ENCODE results near the gene CHRDL2. TPM values are rescaled to one million over a fixed set of nuclear protein-coding genes. Genes with fewer than 3 reads are reported as not detected.

CHRDL2 gene
- total RNA-seq, 1 experiment from 2014 or later, result not detected

- Histone ChIP-seq H3K9me3 (replicated peaks) (no peaks in the 10 kb centered on the region), H3K4me3 (no peak overlapping the region), H3K27me3 (no peaks in the 10 kb centered on the region), H3K36me3 (no peaks in the 10 kb centered on the region), H3K27ac (peak overlapping the region; percentile 42), H3K4me1 (peaks cover 18% of the 10 kb centered on the region)
- DNase-seq, result peak; percentile 57 to 69
These were observed 39.5 kb downstream of the CHRDL2 start for GRCh38 chr11:74691755-74692154.

GRCh38 chr11:74689666-74690065, 41.6 kb downstream of the CHRDL2 start:
- DNase-seq, result no peak
- H3K27ac ChIP-seq, result no peak overlapping the region

GRCh38 chr11:74687237-74688023, 43.8 kb downstream of the CHRDL2 start:
- no peak overlapping the region for H3K4me3 ChIP-seq
- H3K27me3 ChIP-seq, result no peaks in the 10 kb centered on the region
- H3K9me3 ChIP-seq (replicated peaks), result no peaks in the 10 kb centered on the region
- DNase-seq, result no peak
- no peaks in the 10 kb centered on the region for H3K36me3 ChIP-seq
- no peak overlapping the region for H3K27ac ChIP-seq
- peaks cover 18% of the 10 kb centered on the region for H3K4me1 ChIP-seq

More at GRCh38 chr11:74689666-74690065, 41.6 kb downstream of the CHRDL2 start:
- H3K36me3 ChIP-seq, result no peaks in the 10 kb centered on the region
- H3K27me3 ChIP-seq, result no peaks in the 10 kb centered on the region
- H3K4me3 ChIP-seq, result no peak overlapping the region
- H3K4me1 ChIP-seq, result peaks cover 18% of the 10 kb centered on the region
- no peaks in the 10 kb centered on the region for H3K9me3 ChIP-seq (replicated peaks)

DNA sequence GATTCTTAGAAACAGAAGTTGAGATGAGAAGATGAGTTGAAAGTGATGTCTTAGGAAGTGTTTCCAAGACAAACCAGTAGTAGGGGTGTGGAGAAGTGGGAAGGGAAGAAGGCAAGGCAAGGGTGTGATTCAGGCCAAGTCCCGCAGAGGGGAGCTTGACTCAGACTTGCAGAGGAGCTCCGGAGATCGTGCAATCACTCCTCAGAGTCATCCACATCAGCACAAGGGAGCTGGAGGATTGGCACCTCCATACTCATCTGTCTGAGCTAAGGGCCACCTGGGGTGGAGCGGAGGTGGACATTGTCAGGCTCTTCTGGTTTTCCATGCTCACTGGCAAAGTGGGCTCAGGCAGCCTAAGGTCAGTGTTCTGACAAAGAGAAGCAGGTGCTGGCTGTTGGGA, 44.4 kb downstream of the CHRDL2 start:
- no peak for DNase-seq

GRCh38 chr11:74685905-74686304, 45.3 kb downstream of the CHRDL2 start:
- Histone ChIP-seq H3K27me3 (no peaks in the 10 kb centered on the region), H3K9me3 (replicated peaks) (no peaks in the 10 kb centered on the region), H3K27ac (no peak overlapping the region), H3K4me3 (no peak overlapping the region), H3K36me3 (no peaks in the 10 kb centered on the region), H3K4me1 (peaks cover 5% of the 10 kb centered on the region; the same call in 1 of the 2 replicates)
- no peak for DNase-seq

More for the DNA sequence above, 44.4 kb downstream of the CHRDL2 start:
- H3K27ac ChIP-seq, result no peak overlapping the region
- H3K4me1 ChIP-seq, result peaks cover 13% of the 10 kb centered on the region
- H3K36me3 ChIP-seq, result no peaks in the 10 kb centered on the region
- no peaks in the 10 kb centered on the region for H3K9me3 ChIP-seq (replicated peaks)
- no peak overlapping the region for H3K4me3 ChIP-seq
- H3K27me3 ChIP-seq, result no peaks in the 10 kb centered on the region

DNA sequence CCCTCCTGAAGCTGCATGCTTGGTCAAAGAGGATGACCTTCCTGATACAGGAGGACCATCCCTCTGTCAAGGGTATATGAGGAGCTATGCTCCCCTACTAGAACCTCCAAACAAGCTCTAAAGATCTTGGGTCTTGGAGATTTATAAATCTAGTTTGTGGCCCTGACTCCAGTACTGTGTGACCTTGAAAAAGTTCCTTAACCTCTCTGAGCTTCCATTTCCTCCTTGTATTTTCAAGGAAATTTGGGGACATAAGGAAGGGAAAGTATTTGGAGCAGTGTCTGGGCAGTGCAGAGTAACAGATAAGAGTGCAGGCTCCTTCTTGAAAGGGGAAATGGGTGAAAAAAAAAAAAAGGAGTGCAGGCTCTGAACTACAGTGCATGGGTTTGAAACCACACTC, 45.9 kb downstream of the CHRDL2 start:
- H3K9me3 ChIP-seq (replicated peaks), result no peaks in the 10 kb centered on the region
- H3K4me3 ChIP-seq, result no peak overlapping the region
- H3K27ac ChIP-seq, result no peak overlapping the region
- no peaks in the 10 kb centered on the region for H3K36me3 ChIP-seq
- no peak for DNase-seq
- H3K4me1 ChIP-seq, result peaks cover 5% of the 10 kb centered on the region; the same call in 1 of the 2 replicates
- no peaks in the 10 kb centered on the region for H3K27me3 ChIP-seq

- Histone ChIP-seq H3K27me3 (no peaks in the 10 kb centered on the region), H3K36me3 (no peaks in the 10 kb centered on the region), H3K4me1 (peaks cover 5% of the 10 kb centered on the region; the same call in 1 of the 2 replicates), H3K9me3 (replicated peaks) (no peaks in the 10 kb centered on the region), H3K4me3 (no peak overlapping the region), H3K27ac (no peak overlapping the region)
- DNase-seq, result no peak
These were observed 46.6 kb downstream of the CHRDL2 start for GRCh38 chr11:74684661-74685060.

GRCh38 chr11:74683941-74684481, 47.2 kb downstream of the CHRDL2 start:
- Histone ChIP-seq H3K4me1 (peaks cover 5% of the 10 kb centered on the region; the same call in 1 of the 2 replicates), H3K4me3 (no peak overlapping the region), H3K36me3 (no peaks in the 10 kb centered on the region), H3K27ac (no peak overlapping the region), H3K9me3 (replicated peaks) (no peaks in the 10 kb centered on the region), H3K27me3 (no peaks in the 10 kb centered on the region)
- DNase-seq, result no peak

GRCh38 chr11:74683279-74683871, 47.9 kb downstream of the CHRDL2 start:
- Histone ChIP-seq H3K4me1 (peaks cover 5% of the 10 kb centered on the region; the same call in 1 of the 2 replicates), H3K27ac (no peak overlapping the region), H3K27me3 (no peaks in the 10 kb centered on the region), H3K9me3 (replicated peaks) (no peaks in the 10 kb centered on the region), H3K4me3 (no peak overlapping the region), H3K36me3 (no peaks in the 10 kb centered on the region)
- no peak for DNase-seq

DNA sequence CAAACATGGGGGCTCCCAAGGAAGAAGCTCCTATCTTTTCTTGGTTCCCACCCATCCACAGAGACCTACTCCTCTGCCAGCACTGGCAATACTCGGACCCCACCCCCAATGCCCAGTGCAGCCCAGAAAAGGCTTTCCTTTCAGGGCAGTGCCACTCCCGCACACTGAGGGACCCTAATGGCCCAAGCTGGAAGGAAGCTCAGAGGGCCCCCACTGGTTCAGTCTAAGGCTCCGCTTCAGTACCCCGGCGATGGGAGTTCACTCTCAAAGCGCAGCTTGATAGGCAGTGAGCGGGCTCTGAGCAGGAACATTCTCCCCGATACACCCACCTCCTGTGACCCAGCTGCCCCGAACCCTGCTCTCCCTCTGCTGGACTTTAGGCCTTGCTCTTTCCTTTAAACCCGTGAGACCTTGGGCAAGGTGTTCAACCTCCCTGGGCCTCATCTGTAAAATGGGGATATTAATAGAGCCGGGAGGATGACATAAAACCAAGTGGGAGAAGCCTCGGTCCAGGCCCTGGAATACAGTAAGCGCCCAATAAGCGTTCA, 48.4 kb downstream of the CHRDL2 start:
- DNase-seq, result no peak
- Histone ChIP-seq H3K4me3 (no peak overlapping the region), H3K4me1 (peaks cover 8% of the 10 kb centered on the region; the same call in 1 of the 2 replicates), H3K9me3 (replicated peaks) (no peaks in the 10 kb centered on the region), H3K36me3 (no peaks in the 10 kb centered on the region), H3K27ac (no peak overlapping the region), H3K27me3 (no peaks in the 10 kb centered on the region)

- no peak for DNase-seq
- Histone ChIP-seq H3K4me1 (peaks cover 10% of the 10 kb centered on the region), H3K36me3 (no peaks in the 10 kb centered on the region), H3K27ac (no peak overlapping the region), H3K27me3 (no peaks in the 10 kb centered on the region), H3K4me3 (no peak overlapping the region), H3K9me3 (replicated peaks) (no peaks in the 10 kb centered on the region)
These were observed 49.3 kb downstream of the CHRDL2 start for GRCh38 chr11:74681686-74682651.

DNA sequence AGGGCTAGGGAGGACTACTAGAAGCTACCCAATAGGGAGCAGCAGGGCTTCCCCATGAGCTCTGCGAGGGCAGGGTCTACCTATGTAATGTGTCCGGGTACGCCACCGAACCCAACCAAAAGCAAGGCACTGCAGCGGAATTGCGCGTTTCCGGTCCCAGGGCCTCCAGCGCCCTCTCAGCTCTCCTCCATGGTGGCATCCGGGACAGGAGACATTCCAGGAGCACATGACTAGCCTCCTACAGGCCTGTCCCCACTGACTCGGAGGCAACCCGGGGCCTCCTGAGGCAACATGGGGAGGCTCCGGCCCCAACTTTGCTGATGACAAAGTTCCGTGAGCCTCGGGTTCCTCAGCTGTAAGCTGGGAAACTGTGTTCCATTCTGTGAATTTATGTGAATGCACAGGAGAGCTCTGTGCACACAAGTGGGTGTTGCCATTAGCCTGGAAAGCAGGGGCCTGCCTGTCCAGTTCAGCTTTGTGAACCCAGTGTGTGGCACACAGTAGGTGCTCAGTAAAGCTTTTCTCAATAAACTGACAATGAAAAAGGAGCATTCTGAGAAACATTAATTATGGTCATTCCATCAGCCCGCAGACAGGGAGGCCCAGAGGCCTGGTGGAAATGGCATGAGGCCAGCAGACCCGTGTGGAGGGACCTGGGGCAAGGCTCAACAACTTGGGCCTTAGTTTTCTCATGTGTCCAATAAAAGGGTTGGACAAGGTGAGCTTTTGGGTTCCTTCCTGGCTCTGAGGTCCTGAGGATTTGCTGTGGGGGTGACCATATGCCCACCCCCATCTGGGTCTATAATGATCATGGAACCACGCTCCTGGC, 50.3 kb downstream of the CHRDL2 start:
- Histone ChIP-seq H3K27me3 (no peaks in the 10 kb centered on the region), H3K27ac (no peak overlapping the region), H3K36me3 (no peaks in the 10 kb centered on the region), H3K4me1 (peaks cover 20% of the 10 kb centered on the region), H3K9me3 (replicated peaks) (no peaks in the 10 kb centered on the region), H3K4me3 (no peak overlapping the region)
- no peak for DNase-seq

DNA sequence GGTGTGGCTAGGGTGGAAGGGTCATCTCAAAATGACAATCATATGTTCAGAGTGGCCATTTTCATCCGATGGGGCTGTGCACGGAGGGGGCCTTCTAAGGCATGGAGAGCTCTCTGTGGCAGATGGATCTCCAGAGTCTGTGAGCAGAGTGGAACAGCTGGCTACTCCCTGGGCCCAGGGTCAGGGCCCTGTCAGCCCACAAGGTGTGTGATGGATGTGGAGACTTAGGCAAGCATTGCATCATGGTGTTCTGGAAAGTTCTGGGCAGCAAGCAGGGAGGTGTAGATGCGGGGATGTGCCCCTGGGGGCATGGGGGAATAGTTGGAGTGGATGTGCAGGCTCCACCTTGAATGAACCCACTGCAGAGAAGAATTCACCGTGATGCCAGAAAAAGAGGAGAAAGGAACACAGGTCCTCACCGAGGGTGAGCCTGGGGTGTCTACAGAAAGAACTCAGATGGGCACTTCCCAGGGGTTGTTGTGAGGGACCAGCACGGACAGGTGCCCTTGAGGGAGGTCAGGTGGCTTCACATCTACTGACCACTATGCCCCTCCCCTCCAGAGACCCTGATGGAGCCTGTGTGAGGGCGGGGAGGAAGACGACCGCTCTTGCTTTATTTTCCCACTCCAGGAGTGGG, 51.1 kb downstream of the CHRDL2 start:
- no peaks in the 10 kb centered on the region for H3K27me3 ChIP-seq
- H3K27ac ChIP-seq, result no peak overlapping the region
- H3K9me3 ChIP-seq (replicated peaks), result no peaks in the 10 kb centered on the region
- no peak overlapping the region for H3K4me3 ChIP-seq
- peaks cover 24% of the 10 kb centered on the region for H3K4me1 ChIP-seq
- no peak for DNase-seq
- H3K36me3 ChIP-seq, result no peaks in the 10 kb centered on the region

Data from SJCRH30 (cell line).